Testis (tissue), 3 donors: Measurements from ENCODE around the gene REPS2. TPM values are rescaled to one million over a fixed set of nuclear protein-coding genes. Genes with fewer than 3 reads are reported as not detected.

Source experiments
- DNase-seq: peaks from one replicate; pipeline ENCODE4 v3.0.0-alpha.2; 2019
- H3K27ac ChIP-seq, 2 donors: fragments of 200-600 bp; sonication (generic); one replicate each; pipeline ENCODE4 v1.5.1; 2019
- H3K27me3 ChIP-seq: fragments of 200-600 bp; sonication (generic); one replicate; pipeline ENCODE4 v1.5.1; 2019
- H3K36me3 ChIP-seq: fragments of 200-600 bp; sonication (generic); one replicate; pipeline ENCODE4 v1.5.1; 2017; ENCODE audit warnings: low read depth; ENCODE audit errors: missing control alignments
- H3K4me1 ChIP-seq: fragments of 200-600 bp; sonication (generic); one replicate; pipeline ENCODE4 v1.5.1; 2019
- H3K4me3 ChIP-seq, 2 donors: fragments of 200-600 bp; sonication (generic); one replicate each; pipeline ENCODE4 v1.5.1; 2017 to 2019
- H3K9me3 ChIP-seq: fragments of 200-600 bp; sonication (generic); one replicate; pipeline ENCODE4 v1.5.1; 2017
- POLR2A ChIP-seq: fragments of 450-650 bp; IDR thresholded peaks from one replicate; pipeline ENCODE4 v1.6.1; 2017; ENCODE audit warnings: antibody characterized with exemption, mild to moderate bottlenecking, moderate library complexity
- WGBS, 2 donors: methylation state at CpG; one replicate each; pipeline ENCODE4 v1.1.5; 2018; 5-methylcytosine and 5-hydroxymethylcytosine counted together
- intact Hi-C: fragments of 100-400 bp; cut with DNase I; formaldehyde crosslinking; loops from one replicate; pipeline ENCODE4 v1.15.1; 2023; ENCODE audit warnings: low total_unique reads
- polyA plus RNA-seq: library from polyadenylated mRNA; stranded (reverse); fragments of 350-450 nt; fragmentation: Illumina TruSeq; extraction: RNeasy Lipid Tissue Mini Kit (QIAGEN cat#74804); gene quantifications from one replicate; pipeline ENCODE4 v1.2.3, GENCODE V29; 2014; ENCODE audit warnings: low read depth, low replicate concordance; ENCODE audit not compliant: insufficient read depth
- total RNA-seq, 2 donors: library from RNA; depleted of rRNA; stranded (reverse); fragments of >200 nt; gene quantifications; one replicate each; pipeline ENCODE4 v1.2.3, GENCODE V29; 2016
- TF ChIP-seq, protein P1 (sequence below), 3 experiments: fragments of 450-650 bp in 2 of 3; fragments of 200-600 bp in 1 of 3; sonication (generic) in 1 of 3; IDR thresholded peaks; one replicate each; pipeline ENCODE4 v1.5.1; 2016 to 2019; ENCODE audit warnings: antibody characterized with exemption in 3 of 3, mild to moderate bottlenecking in 2 of 3, moderate library complexity in 1 of 3

REPS2 gene
- total and polyA plus RNA-seq, 3 donors from 2014 or later, result 6.7 to 19.6 (median 13.2) TPM

DNA sequence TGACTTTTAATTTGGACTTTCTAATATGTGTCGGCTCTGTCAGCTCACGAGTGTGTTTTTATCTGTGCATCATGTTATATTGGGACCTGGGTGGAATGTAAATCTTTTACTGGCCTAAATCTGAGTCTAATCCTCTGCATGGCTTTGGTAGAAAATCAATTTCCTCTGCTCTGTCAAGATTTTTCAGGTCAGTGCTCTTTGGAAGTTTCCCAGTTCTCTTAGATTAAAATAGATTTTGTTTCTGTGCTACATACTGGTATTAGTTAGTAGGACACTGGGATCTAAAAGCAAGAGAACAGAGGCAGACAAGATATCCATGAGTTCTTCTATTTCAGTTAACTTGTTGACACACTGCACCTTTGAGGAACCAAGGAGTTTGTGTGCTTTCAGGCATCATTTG, 39.7 kb downstream of the REPS2 start:
- WGBS, 2 donors, result 56 to 71% methylated on average over 2 of the region's 2 CpGs
- intact Hi-C loops, result no loop called here
- H3K4me1 ChIP-seq, result no peaks in the 10 kb centered on the region

DNA sequence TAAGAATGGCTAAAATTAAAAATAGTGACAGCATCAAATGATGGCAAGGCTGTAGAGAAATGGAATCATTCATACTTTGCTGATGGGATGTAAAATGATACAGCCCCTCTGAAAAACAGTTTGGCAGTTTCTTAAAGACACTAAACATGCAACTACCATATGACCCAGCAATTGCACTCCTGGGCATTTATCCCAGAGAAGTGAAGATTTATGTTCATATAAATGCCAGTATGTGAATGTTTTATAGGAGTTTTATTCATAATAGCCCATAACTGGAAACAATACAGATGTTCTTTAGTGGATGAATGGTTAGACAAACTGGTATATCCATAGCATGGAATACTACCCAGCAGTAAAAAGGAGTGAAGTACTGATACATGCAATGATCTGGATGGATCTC, 43.3 kb downstream of the REPS2 start:
- no peaks in the 10 kb centered on the region for H3K36me3 ChIP-seq
- no peak for TF ChIP-seq POLR2A
- TF ChIP-seq, protein P1, sequence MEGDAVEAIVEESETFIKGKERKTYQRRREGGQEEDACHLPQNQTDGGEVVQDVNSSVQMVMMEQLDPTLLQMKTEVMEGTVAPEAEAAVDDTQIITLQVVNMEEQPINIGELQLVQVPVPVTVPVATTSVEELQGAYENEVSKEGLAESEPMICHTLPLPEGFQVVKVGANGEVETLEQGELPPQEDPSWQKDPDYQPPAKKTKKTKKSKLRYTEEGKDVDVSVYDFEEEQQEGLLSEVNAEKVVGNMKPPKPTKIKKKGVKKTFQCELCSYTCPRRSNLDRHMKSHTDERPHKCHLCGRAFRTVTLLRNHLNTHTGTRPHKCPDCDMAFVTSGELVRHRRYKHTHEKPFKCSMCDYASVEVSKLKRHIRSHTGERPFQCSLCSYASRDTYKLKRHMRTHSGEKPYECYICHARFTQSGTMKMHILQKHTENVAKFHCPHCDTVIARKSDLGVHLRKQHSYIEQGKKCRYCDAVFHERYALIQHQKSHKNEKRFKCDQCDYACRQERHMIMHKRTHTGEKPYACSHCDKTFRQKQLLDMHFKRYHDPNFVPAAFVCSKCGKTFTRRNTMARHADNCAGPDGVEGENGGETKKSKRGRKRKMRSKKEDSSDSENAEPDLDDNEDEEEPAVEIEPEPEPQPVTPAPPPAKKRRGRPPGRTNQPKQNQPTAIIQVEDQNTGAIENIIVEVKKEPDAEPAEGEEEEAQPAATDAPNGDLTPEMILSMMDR (IDR thresholded peaks at IDR 0.05), result no peak
- intact Hi-C loops, result no loop called here
- H3K27me3 ChIP-seq, result no peaks in the 10 kb centered on the region
- no peaks in the 10 kb centered on the region for H3K4me1 ChIP-seq
- H3K27ac ChIP-seq, result no peak overlapping the region
- no peak overlapping the region for H3K4me3 ChIP-seq
- DNase-seq, result no peak
- no peaks in the 10 kb centered on the region for H3K9me3 ChIP-seq

More for the DNA sequence above, 39.7 kb downstream of the REPS2 start:
- no peak for TF ChIP-seq POLR2A
- TF ChIP-seq, protein P1 (IDR thresholded peaks at IDR 0.05), result no peak
- no peak overlapping the region for H3K4me3 ChIP-seq
- no peaks in the 10 kb centered on the region for H3K9me3 ChIP-seq
- DNase-seq, result no peak
- H3K27me3 ChIP-seq, result no peaks in the 10 kb centered on the region
- H3K27ac ChIP-seq, result no peak overlapping the region
- H3K36me3 ChIP-seq, result no peaks in the 10 kb centered on the region

DNA sequence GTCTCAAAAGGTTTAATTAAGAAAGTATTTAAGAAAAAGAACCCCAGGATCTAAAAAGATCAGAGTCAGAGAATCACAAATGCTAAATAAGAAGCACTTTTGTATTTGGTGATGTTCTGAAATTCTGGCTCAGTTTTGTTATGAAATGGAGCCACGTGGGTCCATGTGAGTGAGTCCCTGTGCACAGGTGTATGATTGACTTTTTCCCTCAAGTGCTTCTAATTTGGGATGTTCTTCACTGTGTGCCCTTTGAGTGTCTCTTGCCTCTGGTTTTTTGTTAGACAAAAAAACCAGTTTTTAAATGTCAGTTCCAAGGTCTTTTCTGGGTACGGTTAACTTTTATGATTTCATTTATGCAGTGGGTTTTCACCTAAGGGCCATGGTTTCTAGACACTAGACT, 44.4 kb downstream of the REPS2 start:
- no peaks in the 10 kb centered on the region for H3K27me3 ChIP-seq
- H3K4me1 ChIP-seq, result no peaks in the 10 kb centered on the region
- intact Hi-C loops, result no loop called here
- no peak overlapping the region for H3K27ac ChIP-seq
- H3K4me3 ChIP-seq, result no peak overlapping the region
- H3K9me3 ChIP-seq, result no peaks in the 10 kb centered on the region
- no peak for DNase-seq
- H3K36me3 ChIP-seq, result no peaks in the 10 kb centered on the region
- TF ChIP-seq, protein P1 (IDR thresholded peaks at IDR 0.05), result no peak
- TF ChIP-seq POLR2A, result no peak
- 89 to 94% methylated on average over 2 of the region's 2 CpGs for WGBS, 2 donors

DNA sequence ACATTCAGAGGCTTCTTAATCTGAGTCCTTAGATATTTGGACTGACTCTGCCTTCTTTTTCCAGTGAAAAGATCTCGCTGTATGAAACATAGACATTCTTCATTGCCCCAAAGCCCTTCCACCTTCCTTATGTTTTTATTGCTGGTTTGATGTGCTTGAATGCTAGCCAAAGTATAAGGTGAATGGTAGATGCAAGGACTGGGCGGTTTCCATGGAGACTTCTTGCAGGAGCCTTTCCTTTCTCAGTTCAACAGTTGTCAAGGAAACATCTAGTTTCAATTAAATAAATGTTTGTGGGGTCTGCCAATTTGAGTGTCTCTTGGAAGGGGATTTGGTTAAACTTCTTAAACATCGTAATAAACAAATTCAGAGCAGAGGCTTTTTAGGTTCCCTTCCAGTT, 46.0 kb downstream of the REPS2 start:
- Histone ChIP-seq H3K4me1 (no peaks in the 10 kb centered on the region), H3K27me3 (no peaks in the 10 kb centered on the region), H3K4me3 (no peak overlapping the region), H3K9me3 (no peaks in the 10 kb centered on the region), H3K27ac (no peak overlapping the region), H3K36me3 (no peaks in the 10 kb centered on the region)
- no peak for DNase-seq
- no peak for TF ChIP-seq POLR2A
- TF ChIP-seq, protein P1 (IDR thresholded peaks at IDR 0.05), result no peak
- WGBS, 2 donors, result 93 to 94% methylated on average over 3 of the region's 3 CpGs
- intact Hi-C loops, result no loop called here

DNA sequence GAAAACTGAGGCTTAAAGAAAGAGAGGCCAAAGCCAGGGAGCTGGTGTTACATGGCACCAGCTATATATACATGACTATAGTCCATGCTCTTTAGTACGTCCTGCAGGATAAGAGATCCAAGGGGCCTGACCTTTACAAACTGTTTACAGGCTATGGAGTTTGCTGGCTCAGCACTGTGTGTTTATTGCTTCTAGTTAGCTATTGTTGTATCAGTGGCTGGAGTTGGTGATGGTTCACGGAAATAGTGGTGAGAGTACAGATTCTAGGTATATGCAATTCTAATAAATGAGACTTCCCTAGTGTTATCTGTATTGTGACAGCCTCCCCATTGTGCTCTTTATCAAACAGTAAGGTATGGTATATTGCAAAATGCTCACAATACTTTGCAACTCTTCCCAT, 46.5 kb downstream of the REPS2 start:
- TF ChIP-seq POLR2A, result no peak
- TF ChIP-seq, protein P1 (IDR thresholded peaks at IDR 0.05), result no peak
- 78 to 92% methylated on average over 2 of the region's 2 CpGs for WGBS, 2 donors
- intact Hi-C loops, result no loop called here
- no peak overlapping the region for H3K4me3 ChIP-seq
- H3K27me3 ChIP-seq, result no peaks in the 10 kb centered on the region
- no peak overlapping the region for H3K27ac ChIP-seq
- no peaks in the 10 kb centered on the region for H3K4me1 ChIP-seq
- DNase-seq, result no peak
- H3K9me3 ChIP-seq, result no peaks in the 10 kb centered on the region
- H3K36me3 ChIP-seq, result no peaks in the 10 kb centered on the region
